ENCODE data around the gene SALL3.

The SALL3 gene

GRCh38 chr18:78980777-78981380 is 1.3 kb downstream of the SALL3 start:
- no peak for DNase-seq (ENCODE audit: low read depth in 2 of 2)

GRCh38 chr18:78981394-78981831 is 1.8 kb downstream of the SALL3 start:
- no peak for DNase-seq (ENCODE audit: low read depth in 2 of 2)

- no peak for DNase-seq (ENCODE audit: low read depth in 2 of 2)
Observed at GRCh38 chr18:78981989-78982620, 2.5 kb downstream of the SALL3 start.

GRCh38 chr18:78983512-78983911 is 3.9 kb downstream of the SALL3 start:
- no peak for DNase-seq (ENCODE audit: low read depth in 2 of 2)

GRCh38 chr18:78984941-78985784 is 5.5 kb downstream of the SALL3 start:
- DNase-seq (ENCODE audit: low read depth in 2 of 2) = no peak

- no peak for DNase-seq (ENCODE audit: low read depth in 2 of 2)
Observed at GRCh38 chr18:78986018-78986481, 6.4 kb downstream of the SALL3 start.

GRCh38 chr18:78991446-78991845 is 11.8 kb downstream of the SALL3 start:
- DNase-seq (ENCODE audit: low read depth in 2 of 2) = no peak

GRCh38 chr18:78992041-78993011 is 12.7 kb downstream of the SALL3 start:
- DNase-seq (ENCODE audit: low read depth in 2 of 2) = no peak

GRCh38 chr18:78993014-78993926 is 13.7 kb downstream of the SALL3 start:
- DNase-seq (ENCODE audit: low read depth in 2 of 2) = no peak

GRCh38 chr18:78994000-78994399 is 14.4 kb downstream of the SALL3 start:
- no peak for DNase-seq (ENCODE audit: low read depth in 2 of 2)

GRCh38 chr18:78994531-78994930 is 14.9 kb downstream of the SALL3 start:
- no peak for DNase-seq (ENCODE audit: low read depth in 2 of 2)

GRCh38 chr18:78994977-78995582 is 15.5 kb downstream of the SALL3 start:
- no peak for DNase-seq (ENCODE audit: low read depth in 2 of 2)

- DNase-seq (ENCODE audit: low read depth in 2 of 2) = no peak
Observed at GRCh38 chr18:78995740-78996395, 16.2 kb downstream of the SALL3 start.

- DNase-seq (ENCODE audit: low read depth in 2 of 2) = no peak
Observed at GRCh38 chr18:78996741-78997490, 17.3 kb downstream of the SALL3 start.

GRCh38 chr18:78998371-78999071 is 18.9 kb downstream of the SALL3 start:
- DNase-seq (ENCODE audit: low read depth in 2 of 2) = no peak

- no peak for DNase-seq (ENCODE audit: low read depth in 2 of 2)
Observed at GRCh38 chr18:78999939-79000338, 20.3 kb downstream of the SALL3 start.

GRCh38 chr18:79000997-79001396 is 21.4 kb downstream of the SALL3 start:
- DNase-seq (ENCODE audit: low read depth in 2 of 2) = no peak

GRCh38 chr18:79005653-79006052 is 26.0 kb downstream of the SALL3 start:
- DNase-seq (ENCODE audit: low read depth in 2 of 2) = no peak

Data from stimulated activated CD8-positive, alpha-beta memory T cell treated with anti-CD3 and anti-CD28 coated beads, Interleukin-15, amount 100 ng/mL, for 48 hours (primary cell).